NCI-H2196 (cell line): ENCODE measurements around the gene SUSD5.
"Not testable (repeated sequence)": the region's sequence is repeated elsewhere in the genome, so short reads cannot be mapped to it uniquely, and the experiment has no call there.

Source experiments
- DNase-seq: peaks from one replicate; lab custom pipeline; 2025; ENCODE audit not compliant: unreplicated experiment; lab: John Stamatoyannopoulos, UW

Gene SUSD5

DNA sequence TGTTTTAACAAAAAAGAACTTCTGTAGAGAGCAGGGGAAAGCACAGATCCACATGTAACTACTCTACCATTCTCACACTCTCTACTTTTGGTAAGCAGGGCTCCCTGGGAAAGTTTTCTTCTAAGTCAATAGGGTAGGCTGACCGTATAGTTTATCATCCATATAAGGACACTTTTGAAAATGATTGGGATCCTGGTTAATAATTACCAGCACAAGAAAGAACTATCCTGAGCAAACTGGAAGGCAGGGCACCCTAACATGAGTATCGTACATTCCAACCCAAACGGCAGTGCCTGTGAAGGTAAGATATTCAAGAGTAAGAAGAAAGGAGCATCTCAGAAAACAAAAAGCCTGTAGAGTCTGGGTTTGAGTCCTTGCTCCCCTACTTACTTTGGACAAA lies 22.1 kb downstream of the SUSD5 start:
- no peak for DNase-seq

DNA sequence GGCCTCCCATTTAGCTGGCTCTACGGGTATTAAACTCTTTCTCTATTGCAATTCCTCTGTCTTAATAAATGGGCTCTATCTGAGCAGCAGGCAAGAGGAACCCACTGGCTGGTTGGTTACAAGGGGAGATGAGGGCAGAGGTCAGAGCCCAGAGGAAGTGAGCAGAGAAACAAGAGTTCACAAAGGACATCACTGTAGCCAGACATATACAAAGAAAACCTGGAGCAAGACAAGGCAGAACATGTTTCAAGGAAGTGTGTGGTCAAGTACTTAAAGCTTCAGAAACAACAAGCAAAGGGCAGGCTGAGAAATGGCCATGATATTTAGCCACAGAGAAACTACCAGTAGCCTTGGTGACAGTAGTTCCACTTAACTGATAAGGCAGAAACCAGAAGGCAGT lies 24.3 kb downstream of the SUSD5 start:
- DNase-seq: no peak

DNA sequence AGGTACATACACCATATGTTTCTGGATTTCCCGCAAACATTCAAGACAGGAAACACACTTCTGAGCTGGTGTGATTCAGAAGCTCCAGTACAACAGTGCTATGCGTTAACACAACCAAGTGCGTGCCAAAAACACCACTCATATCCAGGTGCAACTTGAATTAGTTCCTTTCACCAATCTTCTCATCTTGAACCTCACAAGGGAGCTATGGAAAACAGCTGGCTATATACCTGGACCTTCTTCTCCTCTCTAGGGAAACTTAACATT lies 31.3 kb downstream of the SUSD5 start:
- no peak for DNase-seq

DNA sequence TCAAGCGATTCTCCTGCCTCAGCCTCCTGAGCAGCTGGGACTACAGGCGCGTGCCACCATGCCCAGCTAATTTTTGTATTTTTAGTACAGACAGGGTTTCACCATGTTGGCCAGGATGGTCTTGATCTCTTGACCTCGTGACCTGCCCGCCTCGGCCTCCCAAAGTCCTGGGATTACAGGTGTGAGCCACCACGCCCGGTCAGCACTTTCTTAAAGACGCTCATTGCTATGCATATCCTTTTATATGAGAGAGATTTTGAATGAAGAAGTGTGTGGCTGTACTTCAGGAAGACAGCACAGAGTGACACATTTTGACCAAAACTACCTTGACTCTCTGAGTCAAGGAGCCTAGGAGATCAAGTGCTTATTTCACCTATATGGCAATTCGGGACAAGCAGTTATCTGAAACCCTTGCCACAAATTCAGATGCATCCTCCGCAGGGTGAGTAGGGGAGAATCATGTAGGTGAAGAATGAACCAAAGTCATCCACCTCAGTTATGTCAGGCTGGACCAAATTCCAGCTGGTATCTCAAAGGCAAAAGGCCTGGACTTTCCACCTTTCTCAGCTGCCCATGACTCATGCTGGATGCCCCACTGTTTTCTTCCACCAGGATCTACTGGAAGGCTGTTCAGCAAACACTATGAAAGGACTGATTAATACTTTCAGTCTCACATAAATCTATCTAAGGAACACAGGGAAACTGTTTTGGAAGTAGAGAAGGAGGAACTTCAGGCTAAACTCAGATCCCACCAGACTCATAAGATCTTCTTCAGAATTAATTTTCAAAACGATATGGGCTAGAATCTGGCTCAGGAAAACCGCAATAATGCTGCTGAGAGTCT lies 31.9 kb downstream of the SUSD5 start:
- no peak for DNase-seq

DNA sequence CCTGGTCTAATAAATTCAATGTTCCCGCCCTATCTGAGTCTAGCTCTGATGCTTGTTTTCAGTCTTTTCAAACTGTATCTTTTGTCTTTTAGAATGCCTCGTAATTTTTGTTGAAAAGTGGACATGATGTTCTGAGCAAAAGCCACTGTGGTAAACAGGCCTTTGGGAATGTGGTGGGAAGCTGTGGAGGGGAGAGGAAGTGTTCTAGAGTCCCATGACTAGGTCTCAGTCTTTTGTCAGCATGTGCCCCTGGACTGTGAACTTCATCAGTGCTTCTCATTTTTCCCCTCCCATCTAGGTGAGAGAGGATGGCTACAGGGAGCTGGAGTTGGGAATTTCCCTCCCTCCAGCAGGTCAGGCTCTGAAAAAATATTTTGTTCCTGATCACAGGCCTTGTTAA lies 33.7 kb downstream of the SUSD5 start:
- DNase-seq: no peak

DNA sequence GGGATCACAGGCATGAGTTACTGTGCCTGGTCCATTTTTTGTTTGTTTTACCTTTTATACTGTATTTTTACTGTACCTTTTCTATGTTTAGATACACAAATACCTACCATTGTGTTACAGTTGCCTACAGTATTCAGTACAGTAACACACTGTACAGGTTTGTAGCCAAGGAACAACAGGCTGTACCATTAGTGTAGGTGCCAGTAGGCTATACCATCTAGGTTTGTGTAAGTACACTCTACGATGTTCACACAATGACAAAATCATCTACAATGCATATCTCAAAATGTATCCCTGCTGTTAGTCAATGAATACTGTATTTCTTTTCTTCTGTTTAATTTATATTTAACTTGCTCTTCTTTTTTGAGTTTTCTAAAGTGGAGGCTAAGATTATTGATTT lies 37.0 kb downstream of the SUSD5 start:
- not testable (repeated sequence) for DNase-seq

DNA sequence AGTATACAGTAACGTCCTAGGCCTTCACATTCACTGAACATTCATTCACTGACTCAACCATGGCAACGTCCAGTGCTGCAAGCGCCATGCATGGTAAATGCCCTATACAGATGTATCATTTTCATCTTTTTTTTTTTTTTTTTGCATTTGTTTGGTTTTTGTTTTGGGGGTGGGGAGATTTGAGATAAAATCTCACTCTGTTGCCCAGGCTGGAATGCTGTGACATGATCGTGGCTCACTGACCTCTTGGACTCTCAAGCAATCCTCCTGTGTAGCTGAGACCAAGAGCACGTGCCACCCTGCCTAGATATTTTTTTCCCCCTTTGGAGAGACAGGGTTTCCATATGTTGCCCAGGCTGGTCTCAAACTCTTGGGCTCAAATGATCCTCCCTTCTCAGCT lies 37.4 kb downstream of the SUSD5 start:
- DNase-seq: no peak

DNA sequence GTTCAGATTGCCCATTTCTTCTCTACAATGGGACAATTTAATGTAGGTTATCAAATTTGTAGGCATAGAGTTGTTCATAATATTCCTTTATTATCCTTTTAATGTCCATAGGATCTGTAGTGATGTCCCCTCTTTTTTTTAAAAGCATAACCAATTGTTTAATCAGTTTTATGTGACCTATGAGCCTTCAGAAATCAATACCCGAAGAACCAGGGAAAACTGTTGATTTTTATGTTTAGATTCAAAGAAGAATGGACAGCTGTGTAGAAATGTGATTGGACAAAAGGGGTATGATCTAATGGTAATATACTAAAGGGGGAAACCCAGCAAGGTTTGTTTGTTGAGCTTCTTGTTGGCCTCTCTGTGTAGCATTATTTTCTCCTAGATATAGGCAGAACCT lies 39.5 kb downstream of the SUSD5 start:
- DNase-seq: no peak

GRCh38 chr3:33174711-33175414 lies 43.7 kb downstream of the SUSD5 start:
- no peak for DNase-seq

DNA sequence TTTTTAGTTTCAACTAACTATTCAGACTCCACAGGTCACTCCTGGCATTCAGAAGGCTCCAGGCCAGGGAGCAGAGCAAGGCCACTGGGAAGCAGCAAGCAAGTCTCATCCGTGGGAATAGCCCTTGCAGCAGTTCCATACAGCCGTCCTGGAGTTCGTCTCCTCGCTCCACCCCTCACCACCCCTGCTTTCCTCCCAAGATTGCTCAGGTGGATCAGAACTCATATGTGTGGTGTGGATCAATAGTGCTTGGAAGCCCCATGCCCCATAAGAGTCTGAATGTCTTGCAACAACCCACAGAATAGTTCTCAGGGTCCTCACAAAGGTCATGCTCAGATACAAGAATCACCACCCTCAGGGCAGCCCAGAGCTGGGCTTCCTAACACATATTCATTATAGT lies 44.5 kb downstream of the SUSD5 start:
- no peak for DNase-seq

- DNase-seq: no peak
Measured at GRCh38 chr3:33173672-33174071, 44.9 kb downstream of the SUSD5 start.

- no peak for DNase-seq
Measured at GRCh38 chr3:33173103-33173502, 45.5 kb downstream of the SUSD5 start.

- no peak for DNase-seq
Measured at GRCh38 chr3:33171580-33171979, 47.0 kb downstream of the SUSD5 start.

DNA sequence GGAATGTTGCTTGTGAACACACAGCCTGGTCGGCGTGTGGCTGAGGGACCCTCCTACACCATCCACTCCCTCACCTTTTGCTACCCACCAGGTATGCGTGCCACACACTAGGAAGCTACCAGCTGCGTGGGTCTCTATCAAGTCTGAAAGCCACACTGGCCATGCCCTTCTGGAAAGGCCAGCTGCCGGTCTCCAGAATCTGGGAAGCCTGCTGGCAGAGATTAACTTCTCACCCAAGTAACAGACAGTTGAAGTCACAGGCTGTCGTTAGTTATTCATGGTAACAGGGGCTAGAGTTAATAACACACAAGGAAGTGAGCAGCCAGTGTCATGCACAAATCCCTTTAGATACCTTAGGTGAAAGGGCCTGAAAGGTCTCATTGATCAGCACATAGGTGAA lies 48.1 kb downstream of the SUSD5 start:
- DNase-seq: no peak

DNA sequence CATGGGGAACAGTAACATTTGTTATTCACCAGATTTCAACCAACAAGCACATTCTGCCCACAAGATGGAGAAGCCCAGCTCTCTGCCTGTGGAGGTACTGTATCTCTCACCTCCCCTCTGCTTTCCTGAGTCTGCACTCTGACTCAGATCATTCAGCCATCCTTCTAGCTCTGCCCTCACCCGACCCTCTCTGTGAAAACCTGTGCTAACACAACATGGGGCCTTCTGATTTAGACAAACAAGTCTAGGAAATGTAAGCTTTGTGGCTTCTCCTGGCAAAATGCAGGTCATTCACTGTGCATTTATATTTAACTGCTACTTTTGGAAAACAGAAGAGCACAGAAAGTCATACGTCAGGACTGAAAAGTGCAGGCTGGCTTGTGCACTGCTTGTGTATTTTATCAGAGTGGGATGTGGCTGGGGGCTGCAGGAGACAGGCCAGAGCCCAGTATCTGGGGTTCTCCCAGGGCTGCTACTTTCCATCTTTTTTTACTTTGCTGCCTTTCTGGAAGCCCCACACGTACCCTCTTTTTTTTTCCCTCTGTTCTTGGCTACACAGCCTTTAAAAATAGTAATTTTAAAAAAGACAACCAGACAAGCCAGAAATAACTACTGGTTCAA lies 50.8 kb downstream of the SUSD5 start:
- DNase-seq: no peak

DNA sequence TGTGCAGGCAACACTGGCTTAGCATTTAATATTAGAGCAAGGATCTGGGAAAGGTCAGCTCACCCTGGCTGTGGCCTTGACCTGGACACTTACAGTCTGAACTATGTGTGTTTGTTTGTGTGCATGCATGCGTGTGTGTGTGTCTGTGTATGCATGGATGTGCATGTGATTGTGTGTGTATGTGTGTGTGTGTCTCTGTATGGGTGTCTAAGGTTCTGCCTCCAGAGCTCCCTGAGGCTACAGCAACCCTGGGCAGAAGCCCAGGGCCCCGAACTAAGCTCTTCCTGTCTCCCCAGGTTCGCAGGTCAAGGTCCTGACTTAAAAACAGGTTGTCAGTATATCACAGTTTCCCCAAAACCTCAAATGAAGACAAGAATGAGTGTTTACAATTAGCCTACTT lies 51.3 kb downstream of the SUSD5 start:
- DNase-seq: no peak

DNA sequence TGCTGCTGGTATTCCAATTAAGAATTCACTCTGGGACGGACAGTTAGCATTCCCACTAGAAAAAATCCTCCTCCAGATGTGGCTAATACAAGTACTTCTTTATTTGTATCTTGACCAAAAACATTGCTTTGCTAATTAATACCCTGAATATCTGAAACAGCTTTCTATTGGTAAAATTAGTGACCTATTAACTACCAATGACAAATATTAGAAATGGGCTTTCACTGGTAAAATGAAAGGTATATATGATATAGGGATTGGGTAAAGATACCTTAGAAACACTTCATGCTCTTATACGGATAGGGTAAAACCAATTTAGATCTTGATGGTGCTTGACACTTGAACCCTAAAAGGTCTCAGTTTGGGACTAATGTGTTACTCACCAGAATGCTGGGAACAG lies 52.5 kb downstream of the SUSD5 start:
- no peak for DNase-seq

DNA sequence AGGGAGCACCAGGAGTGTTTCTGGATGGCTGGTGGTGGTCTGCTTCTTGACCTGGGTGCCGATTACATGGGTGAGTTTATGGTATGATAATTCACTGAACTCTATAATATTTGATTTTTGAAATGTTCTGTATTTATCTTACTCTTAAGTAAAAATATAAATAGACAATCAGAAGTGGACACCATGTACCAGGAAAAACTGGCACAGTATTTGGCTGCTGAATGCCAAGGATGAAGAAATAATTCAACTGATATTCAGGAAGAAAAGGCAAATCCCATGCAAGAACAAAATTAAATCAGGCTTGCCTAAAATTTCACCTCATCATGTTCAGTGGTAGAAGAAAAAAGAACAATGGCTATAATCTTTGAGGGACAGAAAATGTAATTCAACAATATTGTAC lies 53.2 kb downstream of the SUSD5 start:
- no peak for DNase-seq

GRCh38 chr3:33162621-33163020 lies 56.0 kb downstream of the SUSD5 start:
- DNase-seq: not testable (repeated sequence)

DNA sequence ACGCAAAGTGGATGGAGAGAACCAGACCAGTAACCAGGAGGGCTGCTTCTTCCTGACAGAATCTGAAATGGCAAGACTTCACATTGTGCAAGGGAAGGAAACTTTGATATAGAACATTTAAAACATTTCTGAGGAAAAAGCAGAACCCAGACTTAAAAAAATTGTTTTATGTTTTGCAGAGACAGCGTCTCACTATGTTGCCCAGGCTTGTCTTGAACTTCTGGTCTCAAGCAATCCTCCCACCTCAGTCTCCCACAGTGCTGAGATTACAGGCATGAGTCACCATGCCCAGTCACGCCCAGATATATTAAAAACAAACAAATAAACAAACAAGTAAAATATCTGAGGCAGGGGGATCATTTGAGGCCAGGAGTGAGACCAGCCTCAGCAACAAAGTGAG lies 58.6 kb downstream of the SUSD5 start:
- no peak for DNase-seq

GRCh38 chr3:33159234-33159633 lies 59.4 kb downstream of the SUSD5 start:
- DNase-seq: no peak

- DNase-seq: no peak
Measured at GRCh38 chr3:33155301-33155700, 63.3 kb downstream of the SUSD5 start.
